GM19025 (cell line): ENCODE data around the gene USP2.
"Not testable (repeated sequence)": the region's sequence is repeated elsewhere in the genome, so short reads cannot be mapped to it uniquely, and the experiment has no call there.

Experiments used
- ATAC-seq: cut with Tn5 transposase; IDR thresholded peaks from one replicate; pipeline ENCODE4 v1.9.1; 2021; ENCODE audit warnings: mild to moderate bottlenecking, low read depth, moderate library complexity; ENCODE audit not compliant: unreplicated experiment

The USP2 gene

GRCh38 chr11:119415517-119415916 lies 34.0 kb upstream of the USP2 start:
- no peak for ATAC-seq

- ATAC-seq = no peak
These were observed 33.2 kb upstream of the USP2 start for GRCh38 chr11:119414734-119415133.

- no peak for ATAC-seq
These were observed 32.8 kb upstream of the USP2 start for GRCh38 chr11:119414321-119414720.

- ATAC-seq = no peak
These were observed 30.6 kb upstream of the USP2 start for GRCh38 chr11:119412072-119412471.

- no peak for ATAC-seq
These were observed 29.0 kb upstream of the USP2 start for GRCh38 chr11:119410501-119410900.

- ATAC-seq = no peak
These were observed 28.2 kb upstream of the USP2 start for GRCh38 chr11:119409731-119410130.

- no peak for ATAC-seq
These were observed 24.5 kb upstream of the USP2 start for GRCh38 chr11:119406005-119406404.

GRCh38 chr11:119405448-119405847 lies 24.0 kb upstream of the USP2 start:
- ATAC-seq = not testable (repeated sequence)

- ATAC-seq = no peak
These were observed 23.4 kb upstream of the USP2 start for GRCh38 chr11:119404872-119405271.

- no peak for ATAC-seq
These were observed 21.5 kb upstream of the USP2 start for GRCh38 chr11:119403021-119403420.

- ATAC-seq = no peak
These were observed 21.0 kb upstream of the USP2 start for GRCh38 chr11:119402470-119402869.

- ATAC-seq = no peak
These were observed 19.4 kb upstream of the USP2 start for GRCh38 chr11:119400860-119401259.

- no peak for ATAC-seq
These were observed 16.2 kb upstream of the USP2 start for GRCh38 chr11:119397740-119398139.

- ATAC-seq = no peak
These were observed 15.3 kb upstream of the USP2 start for GRCh38 chr11:119396835-119397234.

- ATAC-seq = no peak
These were observed 9.8 kb upstream of the USP2 start for GRCh38 chr11:119391275-119391674.

- ATAC-seq = no peak
These were observed 8.2 kb upstream of the USP2 start for GRCh38 chr11:119389611-119390254.

GRCh38 chr11:119388103-119388502 lies 6.6 kb upstream of the USP2 start:
- no peak for ATAC-seq

GRCh38 chr11:119384332-119384731 lies 2.8 kb upstream of the USP2 start:
- ATAC-seq = no peak

- not testable (repeated sequence) for ATAC-seq
These were observed 1.0 kb upstream of the USP2 start for GRCh38 chr11:119382513-119382912.

GRCh38 chr11:119382101-119382500 lies 611 bp upstream of the USP2 start:
- ATAC-seq = no peak

- no peak for ATAC-seq
These were observed 686 bp downstream of the USP2 start for GRCh38 chr11:119380827-119381180.

GRCh38 chr11:119380160-119380826 lies 1.2 kb downstream of the USP2 start:
- ATAC-seq = no peak
